ENCODE data around the gene COL18A1. TPM values are rescaled to one million over a fixed set of nuclear protein-coding genes. Genes with fewer than 3 reads are reported as not detected.

COL18A1 gene
- total RNA-seq, 1 experiment from 2014 or later: 170 TPM

DNA sequence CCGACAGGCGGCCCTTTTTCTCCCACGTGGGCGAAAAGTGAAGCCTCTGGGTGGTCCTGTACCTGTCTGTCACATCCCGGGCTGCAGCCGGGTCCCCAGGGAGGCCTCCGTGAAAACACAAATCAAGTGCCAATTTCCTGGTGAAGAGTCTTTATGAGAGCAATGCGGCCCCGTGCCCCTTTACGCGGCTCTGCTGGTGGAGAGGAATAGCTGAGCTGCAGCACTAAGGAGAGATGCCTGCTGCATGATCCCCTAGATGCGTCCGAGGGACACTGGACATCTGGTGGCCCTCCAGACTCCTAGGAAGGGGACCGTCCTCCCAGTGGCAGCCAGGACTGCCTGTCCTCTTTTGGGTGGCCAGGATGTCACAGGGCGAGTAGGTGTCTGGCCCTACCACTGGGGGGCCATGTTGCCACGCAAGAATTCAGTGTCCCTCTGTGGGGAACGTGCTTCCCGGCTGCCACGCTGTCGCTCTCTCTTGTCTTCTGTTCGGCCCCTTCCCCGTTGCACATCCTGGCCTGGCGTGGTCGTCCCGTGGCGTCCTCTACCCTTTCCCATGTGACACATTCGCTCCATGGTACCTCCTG, 38.7 kb downstream of the COL18A1 start:
- CTCF ChIA-PET: interaction anchor here (0.7 kb wide), 2 partner anchors 109 to 304 kb away, joined by 3 read pairs; no protein-coding TSS in a partner anchor
- H3K4me1 Mint-ChIP-seq (ENCODE audit: low read depth, unreplicated experiment): peaks cover 6% of the 10 kb centered on the region
- POLR2A ChIA-PET: no interaction called here
- H3K9me3 ChIP-seq: peaks cover 8% of the 10 kb centered on the region
- DNase-seq: no peak
- peak overlapping the region; percentile 29 for H3K27ac Mint-ChIP-seq (ENCODE audit: unreplicated experiment)
- no TSS peak for BruUV-seq (replicated peaks)
- no peaks in the 10 kb centered on the region for H3K27me3 Mint-ChIP-seq (ENCODE audit: insufficient read depth, unreplicated experiment)
- H3K4me1 ChIP-seq: peaks cover 6% of the 10 kb centered on the region
- H3K27me3 ChIP-seq (replicated peaks; ENCODE audit: control insufficient read depth, insufficient read depth, low read length): no peaks in the 10 kb centered on the region
- H3K36me3 ChIP-seq (ENCODE audit: control insufficient read depth, insufficient read depth, low read length): no peaks in the 10 kb centered on the region
- H3K4me3 Mint-ChIP-seq (ENCODE audit: unreplicated experiment): no peak overlapping the region
- TF ChIP-seq, protein P1, sequence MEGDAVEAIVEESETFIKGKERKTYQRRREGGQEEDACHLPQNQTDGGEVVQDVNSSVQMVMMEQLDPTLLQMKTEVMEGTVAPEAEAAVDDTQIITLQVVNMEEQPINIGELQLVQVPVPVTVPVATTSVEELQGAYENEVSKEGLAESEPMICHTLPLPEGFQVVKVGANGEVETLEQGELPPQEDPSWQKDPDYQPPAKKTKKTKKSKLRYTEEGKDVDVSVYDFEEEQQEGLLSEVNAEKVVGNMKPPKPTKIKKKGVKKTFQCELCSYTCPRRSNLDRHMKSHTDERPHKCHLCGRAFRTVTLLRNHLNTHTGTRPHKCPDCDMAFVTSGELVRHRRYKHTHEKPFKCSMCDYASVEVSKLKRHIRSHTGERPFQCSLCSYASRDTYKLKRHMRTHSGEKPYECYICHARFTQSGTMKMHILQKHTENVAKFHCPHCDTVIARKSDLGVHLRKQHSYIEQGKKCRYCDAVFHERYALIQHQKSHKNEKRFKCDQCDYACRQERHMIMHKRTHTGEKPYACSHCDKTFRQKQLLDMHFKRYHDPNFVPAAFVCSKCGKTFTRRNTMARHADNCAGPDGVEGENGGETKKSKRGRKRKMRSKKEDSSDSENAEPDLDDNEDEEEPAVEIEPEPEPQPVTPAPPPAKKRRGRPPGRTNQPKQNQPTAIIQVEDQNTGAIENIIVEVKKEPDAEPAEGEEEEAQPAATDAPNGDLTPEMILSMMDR (IDR thresholded peaks at IDR 0.05; ENCODE audit: insufficient read depth in 1 of 2, low read depth in 1 of 2, low read length in 1 of 2, severe bottlenecking in 1 of 2, unreplicated experiment in 1 of 2): no peak
- H3K36me3 Mint-ChIP-seq (ENCODE audit: insufficient read depth, unreplicated experiment): peaks cover 63% of the 10 kb centered on the region
- peaks cover 19% of the 10 kb centered on the region for H3K9me3 Mint-ChIP-seq (ENCODE audit: unreplicated experiment)
- intact Hi-C loops (cut with micrococcal nuclease; ENCODE audit: unreplicated experiment): no loop called here
- H3K4me3 ChIP-seq (ENCODE audit: low read depth, low read length): no peak overlapping the region

DNA sequence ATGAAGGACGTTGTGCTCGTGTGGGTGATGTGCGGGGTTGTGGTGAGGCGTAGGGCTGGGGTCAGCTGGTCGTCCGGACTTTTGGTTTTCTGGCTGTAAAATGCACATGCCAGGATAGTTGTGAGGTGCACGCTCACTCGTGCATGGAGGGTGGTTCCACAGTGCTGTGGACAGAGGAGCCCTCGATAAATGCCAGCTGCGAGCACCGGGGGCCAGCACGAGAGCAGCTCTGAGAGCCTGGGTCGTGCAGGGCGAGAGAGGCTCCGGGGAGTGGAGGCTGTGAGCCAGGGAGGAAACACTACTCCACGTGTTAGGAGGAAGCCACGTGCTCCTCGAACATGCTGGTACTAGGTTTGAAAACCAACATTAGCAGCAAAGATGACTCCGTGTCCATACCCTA, 39.4 kb downstream of the COL18A1 start:
- no peaks in the 10 kb centered on the region for H3K27me3 ChIP-seq (replicated peaks; ENCODE audit: control insufficient read depth, insufficient read depth, low read length)
- TF ChIP-seq, protein P1 (IDR thresholded peaks at IDR 0.05; ENCODE audit: insufficient read depth in 1 of 2, low read depth in 1 of 2, low read length in 1 of 2, severe bottlenecking in 1 of 2, unreplicated experiment in 1 of 2): no peak
- DNase-seq: no peak
- Mint-ChIP-seq H3K4me3 (ENCODE audit: unreplicated experiment) (no peak overlapping the region), H3K27ac (ENCODE audit: unreplicated experiment) (peak overlapping the region; percentile 29), H3K27me3 (ENCODE audit: insufficient read depth, unreplicated experiment) (no peaks in the 10 kb centered on the region), H3K9me3 (ENCODE audit: unreplicated experiment) (peaks cover 19% of the 10 kb centered on the region), H3K4me1 (ENCODE audit: low read depth, unreplicated experiment) (peaks cover 6% of the 10 kb centered on the region), H3K36me3 (ENCODE audit: insufficient read depth, unreplicated experiment) (peaks cover 65% of the 10 kb centered on the region)
- H3K4me1 ChIP-seq: peaks cover 1% of the 10 kb centered on the region; the same call in 1 of the 2 replicates
- ChIA-PET CTCF (no interaction called here), POLR2A (no interaction called here)
- BruUV-seq (replicated peaks): no TSS peak
- no peak overlapping the region for H3K4me3 ChIP-seq (ENCODE audit: low read depth, low read length)
- intact Hi-C loops (cut with micrococcal nuclease; ENCODE audit: unreplicated experiment): no loop called here
- H3K36me3 ChIP-seq (ENCODE audit: control insufficient read depth, insufficient read depth, low read length): no peaks in the 10 kb centered on the region
- peaks cover 8% of the 10 kb centered on the region for H3K9me3 ChIP-seq

DNA sequence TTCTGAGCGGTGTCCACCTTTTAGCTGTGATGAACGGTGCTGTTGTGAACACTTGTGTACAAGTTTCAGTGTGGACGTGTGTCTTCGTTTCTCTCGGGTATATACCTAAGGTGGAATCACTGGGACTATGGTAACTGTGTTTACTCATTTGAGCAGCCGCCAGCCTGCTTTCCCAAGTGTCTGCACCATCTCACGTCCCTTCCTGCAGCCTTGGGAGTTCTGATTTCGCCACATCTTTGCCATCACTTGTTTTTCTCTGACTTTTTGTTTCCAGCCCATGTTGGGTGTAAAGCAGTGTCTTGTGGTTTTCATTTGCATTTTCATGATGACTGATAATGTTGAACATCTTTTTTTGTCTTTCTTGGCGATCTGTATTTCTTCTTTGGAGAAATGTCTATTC, 40.4 kb downstream of the COL18A1 start:
- peaks cover 8% of the 10 kb centered on the region for H3K9me3 ChIP-seq
- POLR2A ChIA-PET: no interaction called here
- intact Hi-C loops (cut with micrococcal nuclease; ENCODE audit: unreplicated experiment): no loop called here
- H3K4me3 ChIP-seq (ENCODE audit: low read depth, low read length): no peak overlapping the region
- H3K4me1 ChIP-seq: no peaks in the 10 kb centered on the region
- no peaks in the 10 kb centered on the region for H3K27me3 ChIP-seq (replicated peaks; ENCODE audit: control insufficient read depth, insufficient read depth, low read length)
- H3K4me1 Mint-ChIP-seq (ENCODE audit: low read depth, unreplicated experiment): peaks cover 6% of the 10 kb centered on the region
- no peak overlapping the region for H3K4me3 Mint-ChIP-seq (ENCODE audit: unreplicated experiment)
- CTCF ChIA-PET: no interaction called here
- BruUV-seq (replicated peaks): no TSS peak
- peaks cover 19% of the 10 kb centered on the region for H3K9me3 Mint-ChIP-seq (ENCODE audit: unreplicated experiment)
- peaks cover 69% of the 10 kb centered on the region for H3K36me3 Mint-ChIP-seq (ENCODE audit: insufficient read depth, unreplicated experiment)
- H3K27me3 Mint-ChIP-seq (ENCODE audit: insufficient read depth, unreplicated experiment): no peaks in the 10 kb centered on the region
- H3K36me3 ChIP-seq (ENCODE audit: control insufficient read depth, insufficient read depth, low read length): no peaks in the 10 kb centered on the region
- TF ChIP-seq, protein P1 (IDR thresholded peaks at IDR 0.05; ENCODE audit: insufficient read depth in 1 of 2, low read depth in 1 of 2, low read length in 1 of 2, severe bottlenecking in 1 of 2, unreplicated experiment in 1 of 2): no peak
- no peak overlapping the region for H3K27ac Mint-ChIP-seq (ENCODE audit: unreplicated experiment)
- no peak for DNase-seq

Measured in Caco-2 (cell line).